GM18508 (cell line): ENCODE results near the gene DDX3X.

Experiments used
- ATAC-seq: cut with Tn5 transposase; IDR thresholded peaks from one replicate; pipeline ENCODE4 v1.9.1; 2021; ENCODE audit warnings: moderate number of reproducible peaks; ENCODE audit not compliant: insufficient read depth, unreplicated experiment

Gene DDX3X

DNA sequence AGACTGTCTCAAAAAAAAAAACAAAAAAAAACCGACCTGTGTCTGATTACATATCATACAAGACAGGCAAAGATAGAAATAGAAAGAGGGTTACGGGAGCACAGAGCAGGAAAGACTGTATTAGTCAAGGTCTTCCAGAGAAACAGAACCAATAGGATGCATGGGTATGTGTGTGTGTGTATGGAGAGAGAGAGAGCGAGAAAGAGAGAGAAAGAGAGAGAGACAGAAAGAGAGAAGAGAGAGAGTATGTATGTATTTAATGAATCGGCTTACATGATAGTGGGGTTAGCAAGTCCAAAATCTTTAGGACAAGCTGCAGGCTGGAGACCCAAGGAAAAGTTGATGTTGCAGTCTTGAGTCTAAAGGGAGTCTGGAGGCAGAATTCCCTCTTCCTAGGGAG lies 7.5 kb upstream of the DDX3X start:
- ATAC-seq: no peak

GRCh38 chrX:41327341-41327740 lies 6.6 kb upstream of the DDX3X start:
- ATAC-seq: no peak

DNA sequence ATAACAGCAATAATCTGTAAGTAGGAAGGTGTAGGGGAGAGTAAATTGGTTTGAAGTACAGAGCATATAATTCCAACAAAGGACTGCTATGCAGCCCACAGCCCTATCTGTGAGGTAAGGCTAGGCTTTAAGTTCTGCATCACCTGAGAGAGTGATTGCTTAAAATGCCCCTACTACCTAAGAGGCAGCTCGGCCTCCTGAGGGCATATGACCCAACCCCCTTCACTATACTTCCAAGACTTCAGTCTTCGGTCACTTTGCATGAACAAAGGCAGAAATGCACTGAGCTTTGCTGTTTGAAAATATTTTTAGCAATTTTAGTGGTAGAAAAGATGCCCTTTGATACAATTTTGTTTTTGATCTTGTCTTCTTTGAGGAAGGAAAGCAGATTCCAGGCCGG lies 4.9 kb upstream of the DDX3X start:
- ATAC-seq: no peak

DNA sequence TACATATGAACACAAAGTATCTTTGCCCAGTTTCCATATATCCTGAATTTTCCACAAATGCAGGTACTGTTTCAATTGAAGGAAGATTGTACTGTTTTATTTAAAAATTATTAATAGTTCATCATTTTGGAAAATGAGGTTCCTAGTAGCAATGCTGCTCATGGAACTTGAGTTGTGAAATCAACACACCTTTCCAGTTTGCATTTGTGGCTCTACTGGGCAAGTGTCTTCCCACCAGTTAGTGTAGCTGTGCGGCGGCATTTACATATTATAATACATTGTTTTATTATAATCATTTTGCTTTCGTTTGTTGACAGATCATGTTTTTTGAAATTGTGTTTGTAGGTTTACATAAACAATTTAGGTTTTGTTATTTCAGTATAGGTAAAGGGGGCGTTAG lies 2.0 kb upstream of the DDX3X start:
- no peak for ATAC-seq

- no peak for ATAC-seq
These were observed 1.5 kb upstream of the DDX3X start for GRCh38 chrX:41332408-41333002.

DNA sequence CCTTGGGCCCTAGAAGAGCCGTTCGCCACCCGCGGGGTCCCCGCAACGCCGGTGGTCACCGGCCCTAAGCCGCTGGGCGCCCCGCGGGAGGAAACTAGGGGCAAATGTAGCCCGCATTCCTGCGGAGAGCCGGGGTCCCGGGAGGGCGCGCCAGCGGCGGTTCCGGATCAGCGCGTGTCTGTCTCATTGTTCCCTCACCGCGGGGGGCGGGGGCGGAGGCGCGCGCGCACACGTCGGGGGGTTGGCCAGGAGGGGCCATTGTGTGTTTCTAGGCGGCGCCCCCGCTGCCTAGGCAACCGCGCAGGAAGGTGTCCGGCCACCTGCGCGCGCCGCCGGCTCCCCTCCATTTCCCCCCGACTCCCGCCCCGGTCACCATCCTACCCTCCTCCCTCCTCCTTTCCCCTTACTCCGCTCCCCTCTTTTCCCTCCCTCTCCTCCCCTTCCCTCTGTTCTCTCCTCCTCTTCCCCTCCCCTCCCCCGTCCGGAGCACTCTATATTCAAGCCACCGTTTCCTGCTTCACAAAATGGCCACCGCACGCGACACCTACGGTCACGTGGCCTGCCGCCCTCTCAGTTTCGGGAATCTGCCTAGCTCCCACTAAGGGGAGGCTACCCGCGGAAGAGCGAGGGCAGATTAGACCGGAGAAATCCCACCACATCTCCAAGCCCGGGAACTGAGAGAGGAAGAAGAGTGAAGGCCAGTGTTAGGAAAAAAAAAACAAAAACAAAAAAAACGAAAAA lies 789 bp upstream of the DDX3X start:
- ATAC-seq: no peak

DNA sequence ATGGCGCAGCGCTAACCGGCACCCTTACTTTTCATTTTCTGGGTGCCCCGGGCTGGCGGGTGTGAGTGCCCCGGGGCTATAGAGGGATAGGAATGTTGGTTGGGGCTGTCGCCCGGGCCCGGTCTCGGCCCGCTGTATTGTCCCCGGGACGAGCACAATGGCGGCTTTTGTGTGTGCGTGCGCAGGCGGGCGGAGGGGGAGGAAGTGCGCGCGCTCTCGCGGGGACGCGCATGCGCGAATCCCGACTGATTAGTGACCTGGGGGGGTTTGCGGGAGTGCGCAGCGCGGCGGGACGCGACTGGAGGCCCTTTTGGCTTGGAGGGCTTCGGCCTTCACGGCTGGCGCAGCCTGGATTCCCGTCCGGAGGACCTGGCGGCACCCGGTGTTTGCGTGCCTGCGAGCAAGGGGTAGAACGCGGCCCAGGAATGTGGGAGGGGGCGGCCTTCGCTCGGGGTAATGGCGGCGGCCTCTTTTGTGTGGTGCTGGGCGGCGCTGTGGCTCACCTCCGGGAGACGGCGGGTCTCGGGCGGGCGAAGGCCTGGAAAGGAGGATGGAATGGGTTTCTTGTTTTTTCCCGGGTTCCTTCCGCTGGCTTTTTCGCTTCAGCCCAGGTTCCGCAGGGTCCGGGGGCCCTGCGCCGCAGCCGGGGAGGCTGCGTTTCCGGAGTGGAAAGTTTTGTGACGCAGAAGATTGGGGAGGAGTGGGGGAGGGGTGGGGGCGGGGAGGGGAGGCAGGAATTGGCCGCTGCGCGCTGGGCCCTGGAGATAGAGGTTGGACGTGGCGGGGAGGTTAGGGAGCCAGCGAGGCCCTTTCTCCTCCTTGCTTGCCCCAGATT lies 618 bp downstream of the DDX3X start:
- no peak for ATAC-seq

DNA sequence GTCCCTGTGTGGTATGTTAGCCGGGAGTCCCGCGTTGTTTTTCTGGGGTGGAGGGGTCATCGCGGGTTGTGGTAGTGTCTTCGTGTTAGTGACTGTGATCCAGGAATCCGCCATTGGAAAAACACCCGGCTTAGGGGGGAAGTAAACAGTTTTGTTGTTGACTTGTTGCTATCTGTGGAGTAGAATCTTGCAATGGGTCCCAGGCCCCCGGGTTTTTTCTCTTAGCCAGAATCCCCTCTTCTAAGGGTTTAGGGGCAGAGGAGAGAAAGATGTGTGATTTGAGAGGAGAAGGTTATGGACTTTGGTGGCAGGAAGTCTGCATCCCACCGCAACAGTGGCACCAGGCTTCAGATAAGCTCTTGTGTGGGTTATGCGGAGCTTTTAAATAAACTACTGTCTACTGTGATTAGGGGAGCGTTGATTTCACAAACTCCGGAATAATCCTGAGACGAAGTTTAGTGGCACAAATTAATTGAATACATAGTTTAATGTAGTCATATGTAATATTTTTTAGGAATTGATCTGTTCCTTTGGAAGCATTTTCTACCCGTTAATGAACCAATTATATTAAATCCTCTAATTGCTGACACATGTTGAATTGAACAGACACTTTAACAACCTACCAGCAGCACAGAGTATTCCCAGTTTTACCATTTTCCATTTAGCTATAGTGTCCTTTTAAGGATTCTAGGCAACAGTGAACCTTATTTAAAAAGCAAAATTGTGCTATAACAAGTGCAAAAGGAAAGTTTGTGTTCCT lies 1.4 kb downstream of the DDX3X start:
- ATAC-seq: no peak

DNA sequence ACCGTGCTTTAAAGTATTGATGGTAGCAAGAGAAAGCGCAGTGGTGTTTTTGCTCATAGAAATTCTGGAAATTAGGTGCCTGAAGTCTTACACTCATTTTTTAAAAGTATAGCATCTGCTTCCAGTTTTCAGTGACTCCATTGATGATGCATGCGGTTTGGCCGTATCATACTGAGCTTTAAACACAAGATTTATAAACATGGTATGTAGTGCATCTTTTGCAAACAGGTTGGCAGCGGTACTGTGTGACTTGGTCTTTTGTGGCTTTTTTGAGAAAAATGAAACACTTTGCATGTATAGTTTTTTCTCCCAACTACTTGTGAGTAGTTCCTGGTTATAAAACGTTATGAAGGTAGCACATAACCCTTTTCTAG lies 2.0 kb downstream of the DDX3X start:
- ATAC-seq: no peak

DNA sequence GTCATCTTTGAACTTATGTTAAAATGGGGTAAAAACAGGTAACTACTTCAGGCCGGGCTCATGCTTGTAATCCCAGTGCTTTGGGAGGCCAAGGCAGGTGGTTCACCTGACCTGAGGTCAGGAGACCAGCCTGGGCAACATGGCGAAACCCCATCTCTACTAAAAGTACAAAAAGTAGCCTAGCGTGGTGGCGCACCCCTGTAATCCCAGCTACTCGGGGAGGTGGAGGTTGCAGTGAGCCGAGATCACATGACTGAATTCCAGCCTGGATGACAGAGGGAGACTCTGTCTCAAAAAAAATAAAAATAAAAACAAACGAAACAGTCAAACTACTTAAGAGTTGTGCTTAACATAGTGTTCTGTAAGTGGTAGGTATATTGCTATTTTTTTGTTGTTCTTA lies 2.5 kb downstream of the DDX3X start:
- no peak for ATAC-seq

DNA sequence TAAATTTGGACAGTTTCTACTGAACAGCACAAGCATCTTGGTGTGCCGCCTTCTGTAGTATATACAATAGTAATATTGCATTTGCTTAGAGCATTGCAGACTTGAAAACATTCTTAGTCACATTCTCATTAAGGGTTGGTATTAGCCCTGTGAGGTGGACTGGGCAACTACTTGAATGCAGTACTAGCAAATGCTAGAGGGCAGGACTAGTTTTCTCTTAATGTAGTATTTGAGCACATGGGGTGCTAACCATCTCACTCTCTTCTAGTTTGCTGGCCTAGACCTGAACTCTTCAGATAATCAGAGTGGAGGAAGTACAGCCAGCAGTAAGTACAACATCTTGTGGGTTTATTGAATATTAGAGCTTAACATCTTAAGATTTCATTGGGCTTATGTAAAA lies 3.2 kb downstream of the DDX3X start:
- no peak for ATAC-seq

DNA sequence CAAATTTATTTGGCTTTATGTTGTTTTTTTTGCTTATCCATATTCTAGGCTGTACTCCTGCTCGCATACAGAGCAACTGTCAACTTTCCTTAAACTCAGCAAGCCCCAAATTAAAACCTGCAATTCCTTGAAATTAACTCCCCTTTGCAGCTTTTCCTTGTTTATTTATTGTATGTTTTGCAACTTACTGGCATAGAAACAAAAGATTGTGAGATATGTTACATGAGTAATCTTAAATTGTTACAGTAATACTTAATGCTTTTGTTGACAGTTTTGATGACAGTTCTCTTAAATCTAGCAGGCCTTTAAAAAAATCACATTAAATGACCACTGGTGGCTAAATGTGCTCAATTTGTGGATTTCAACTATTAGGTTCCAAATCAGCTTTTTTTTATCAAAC lies 4.5 kb downstream of the DDX3X start:
- ATAC-seq: no peak

DNA sequence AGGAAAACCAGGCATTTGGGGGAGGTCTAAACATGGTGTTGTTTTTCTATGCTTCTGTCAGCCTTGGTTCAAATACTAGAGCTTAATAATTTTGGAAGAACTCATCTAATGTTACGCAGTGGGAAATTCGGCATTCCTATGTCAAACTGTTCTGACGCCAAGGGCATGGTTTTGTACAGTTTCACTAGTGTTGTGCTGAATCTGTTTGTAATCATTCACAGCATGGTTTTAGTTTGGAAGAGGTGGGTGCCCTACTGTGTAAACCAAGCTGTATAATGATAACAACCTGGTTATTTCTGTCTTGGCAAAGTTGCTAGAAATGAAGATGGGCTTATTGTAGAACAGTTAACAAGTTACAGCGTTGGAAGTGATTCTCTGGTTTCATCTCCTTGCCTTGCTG lies 5.2 kb downstream of the DDX3X start:
- no peak for ATAC-seq

GRCh38 chrX:41344053-41344452 lies 10.1 kb downstream of the DDX3X start:
- no peak for ATAC-seq

DNA sequence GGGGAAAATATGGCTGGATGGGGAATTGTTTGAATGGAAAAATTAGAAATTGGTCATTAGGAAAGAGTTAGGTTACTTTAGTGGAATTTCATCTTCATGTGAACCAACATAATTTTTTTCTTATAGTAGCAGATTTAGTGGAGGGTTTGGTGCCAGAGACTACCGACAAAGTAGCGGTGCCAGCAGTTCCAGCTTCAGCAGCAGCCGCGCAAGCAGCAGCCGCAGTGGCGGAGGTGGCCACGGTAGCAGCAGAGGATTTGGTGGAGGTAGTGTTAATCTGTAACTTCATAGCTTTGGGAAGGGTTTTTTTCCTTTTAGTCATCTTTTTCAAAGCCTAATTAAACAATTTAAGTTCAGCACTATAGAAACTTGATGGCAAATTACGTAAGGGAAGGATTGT lies 13.2 kb downstream of the DDX3X start:
- ATAC-seq: no peak

GRCh38 chrX:41348551-41348950 lies 14.6 kb downstream of the DDX3X start:
- ATAC-seq: no peak

DNA sequence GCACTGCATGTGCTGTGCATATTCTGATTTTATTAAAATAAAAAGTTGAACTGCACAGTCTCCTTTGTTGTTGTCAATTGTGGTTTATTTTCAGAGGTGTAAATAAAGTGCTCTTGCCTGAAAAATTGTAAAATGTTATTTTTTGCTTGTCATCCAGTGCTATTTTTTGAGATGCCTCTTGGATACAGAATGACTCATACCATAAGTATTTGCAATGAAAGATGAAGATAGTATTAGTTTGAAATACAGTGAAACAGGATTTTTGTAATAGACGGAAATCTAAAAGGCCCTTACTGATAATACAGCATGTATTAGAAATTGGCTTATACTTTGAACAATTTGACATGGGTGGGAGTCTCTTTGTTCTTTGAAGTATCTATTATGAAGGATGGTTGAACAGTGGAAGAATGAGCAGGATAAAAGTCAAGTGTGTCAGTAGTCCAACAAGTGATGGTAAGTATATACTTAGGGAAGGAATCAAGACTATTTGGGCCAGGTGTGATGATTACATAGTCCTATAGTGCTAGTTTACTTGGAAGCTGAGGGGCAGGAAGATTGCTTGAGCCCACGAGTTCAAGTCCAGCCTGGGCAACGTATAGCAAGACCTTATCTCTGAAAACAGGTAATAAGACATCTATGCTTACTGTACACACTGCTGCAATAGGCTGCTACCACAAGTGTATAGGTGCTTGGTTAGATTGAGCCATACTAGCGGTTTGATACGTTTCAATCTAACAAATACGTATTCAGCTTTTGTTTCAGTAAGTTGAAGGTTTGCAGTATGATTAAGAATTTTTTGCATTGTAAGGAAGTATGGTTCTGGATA lies 16.4 kb downstream of the DDX3X start:
- no peak for ATAC-seq

DNA sequence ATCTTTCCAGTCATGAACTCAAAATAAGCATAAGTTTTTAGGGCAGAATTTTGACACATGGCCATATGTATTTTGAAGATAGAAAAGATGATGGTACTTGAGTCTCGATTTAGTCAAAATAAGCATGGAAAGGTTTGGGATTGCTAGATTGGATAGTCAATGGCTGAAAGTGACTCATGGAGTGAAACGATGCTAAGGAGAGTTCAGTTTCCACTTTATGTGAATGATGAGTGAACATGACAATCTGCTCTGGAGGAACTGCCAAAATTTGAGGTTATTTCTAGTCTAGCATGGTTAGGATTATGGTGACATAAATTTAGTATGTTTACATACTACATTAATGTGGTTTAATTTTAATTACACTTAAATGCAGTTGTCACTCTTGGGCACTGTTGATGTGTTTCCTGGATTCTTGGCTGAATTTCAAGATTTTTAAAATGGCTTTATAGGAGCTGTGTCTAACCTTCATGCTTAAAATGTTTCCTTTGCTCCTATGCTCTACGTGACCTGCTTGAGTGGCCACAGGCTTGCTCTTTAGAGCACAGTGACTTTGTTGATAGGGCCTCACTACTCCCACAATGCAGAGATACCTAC lies 17.1 kb downstream of the DDX3X start:
- ATAC-seq: no peak

GRCh38 chrX:41351923-41352322 lies 18.0 kb downstream of the DDX3X start:
- no peak for ATAC-seq
